NT2/D1 (cell line): ENCODE data around the gene TEX52.

Source experiments
- DNase-seq: peaks from one replicate; pipeline ENCODE4 v3.0.0-alpha.2; 2011; ENCODE audit warnings: low read depth, low spot score
- H3K27me3 ChIP-seq: 2 replicates; pipeline ENCODE4 v1.6.0; 2011; ENCODE audit warnings: mild to moderate bottlenecking; ENCODE audit not compliant: insufficient read length, insufficient read depth
- H3K36me3 ChIP-seq: 2 replicates; pipeline ENCODE4 v1.6.1; 2011; ENCODE audit warnings: mild to moderate bottlenecking, low read length, mixed read lengths; ENCODE audit not compliant: insufficient read depth, insufficient read length
- H3K4me1 ChIP-seq: 2 replicates; pipeline ENCODE4 v1.5.1; 2011; ENCODE audit not compliant: insufficient read depth, insufficient read length
- H3K4me3 ChIP-seq: 2 replicates; pipeline ENCODE4 v1.5.1; 2011; ENCODE audit warnings: low read depth; ENCODE audit not compliant: insufficient read length
- H3K9ac ChIP-seq: 2 replicates; pipeline ENCODE4 v1.6.0; 2011; ENCODE audit warnings: low read depth; ENCODE audit not compliant: insufficient read length
- H3K9me3 ChIP-seq: 2 replicates; pipeline ENCODE4 v1.5.1; 2011; ENCODE audit warnings: mild to moderate bottlenecking, low read length; ENCODE audit not compliant: insufficient read depth
- SUZ12 ChIP-seq: IDR thresholded peaks from 2 replicates; pipeline ENCODE4 v1.6.1; 2011; ENCODE audit not compliant: insufficient read length, insufficient read depth; ENCODE audit errors: extremely low read depth
- YY1 ChIP-seq: IDR thresholded peaks from 2 replicates; pipeline ENCODE4 v1.6.1; 2011; ENCODE audit not compliant: insufficient read length, insufficient read depth
- ZNF274 ChIP-seq: IDR thresholded peaks from 2 replicates; pipeline ENCODE4 v1.6.1; 2011; ENCODE audit warnings: mild to moderate bottlenecking, low read depth, low read length

The TEX52 gene

DNA sequence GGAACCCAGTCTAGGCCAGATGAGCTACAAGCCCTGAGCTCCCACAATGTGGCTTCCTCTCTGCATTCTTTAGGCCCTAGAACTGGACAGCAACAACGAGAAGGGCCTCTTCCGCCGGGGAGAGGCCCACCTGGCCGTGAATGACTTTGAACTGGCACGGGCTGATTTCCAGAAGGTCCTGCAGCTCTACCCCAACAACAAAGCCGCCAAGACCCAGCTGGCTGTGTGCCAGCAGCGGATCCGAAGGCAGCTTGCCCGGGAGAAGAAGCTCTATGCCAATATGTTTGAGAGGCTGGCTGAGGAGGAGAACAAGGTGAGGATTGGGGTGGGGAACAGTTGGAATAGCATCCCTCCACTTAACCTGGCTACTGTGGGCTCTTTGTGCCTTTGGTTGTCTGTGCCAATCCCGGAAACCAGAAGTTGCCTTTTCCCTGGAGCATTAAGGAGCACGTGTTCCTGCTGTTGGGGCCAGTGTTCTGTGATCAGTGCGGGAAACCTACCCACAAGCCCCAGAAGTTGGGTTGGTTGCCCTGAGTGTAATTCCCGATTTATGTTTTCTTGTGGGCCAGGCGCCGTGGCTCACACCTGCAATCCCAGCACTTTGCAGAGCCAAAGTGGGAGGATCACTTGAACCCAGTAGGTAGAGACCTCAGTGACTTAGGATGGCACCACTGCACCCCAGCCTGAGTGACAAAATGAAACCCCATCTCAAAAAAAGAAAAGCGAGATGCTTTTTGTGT, 55.6 kb downstream of the TEX52 start:
- H3K36me3 ChIP-seq, result peaks cover 100% of the 10 kb centered on the region
- peaks cover 15% of the 10 kb centered on the region for H3K4me1 ChIP-seq
- no peaks in the 10 kb centered on the region for H3K27me3 ChIP-seq
- H3K4me3 ChIP-seq, result no peak overlapping the region
- DNase-seq, result no peak
- no peak overlapping the region for H3K9ac ChIP-seq
- H3K9me3 ChIP-seq, result no peaks in the 10 kb centered on the region
- TF ChIP-seq ZNF274 (no peak), SUZ12 (no peak), YY1 (no peak)

DNA sequence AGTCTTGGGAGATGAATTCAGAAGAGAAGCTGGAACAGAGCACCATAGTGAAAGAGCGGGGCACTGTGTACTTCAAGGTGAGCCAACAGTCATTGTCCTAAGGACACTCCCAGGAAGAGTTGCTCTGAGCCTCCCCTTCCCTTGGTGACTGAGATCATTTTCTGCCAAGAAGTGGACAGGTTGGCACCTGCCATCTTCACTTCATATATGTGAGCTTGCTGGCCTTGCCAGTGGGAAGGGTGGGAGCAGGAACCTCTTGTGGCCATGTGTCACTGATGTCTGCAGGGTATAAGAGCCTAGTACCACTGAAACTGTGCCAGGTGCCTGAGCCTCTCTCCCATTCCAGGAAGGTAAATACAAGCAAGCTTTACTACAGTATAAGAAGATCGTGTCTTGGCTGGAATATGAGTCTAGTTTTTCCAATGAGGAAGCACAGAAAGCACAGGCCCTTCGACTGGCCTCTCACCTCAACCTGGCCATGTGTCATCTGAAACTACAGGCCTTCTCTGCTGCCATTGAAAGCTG, 56.7 kb downstream of the TEX52 start:
- H3K9ac ChIP-seq, result no peak overlapping the region
- no peaks in the 10 kb centered on the region for H3K9me3 ChIP-seq
- peaks cover 15% of the 10 kb centered on the region for H3K4me1 ChIP-seq
- no peak overlapping the region for H3K4me3 ChIP-seq
- H3K36me3 ChIP-seq, result peaks cover 94% of the 10 kb centered on the region
- DNase-seq, result no peak
- TF ChIP-seq YY1 (no peak), SUZ12 (no peak), ZNF274 (no peak)
- no peaks in the 10 kb centered on the region for H3K27me3 ChIP-seq
